NCI-H2196 treated with DMSO at 0.1 percent for 48 hours (cell line): ENCODE measurements around the gene THUMPD3.
A peak's percentile ranks its signal among the peaks of the same experiment; 100 is the strongest.

Source experiments
- DNase-seq: peaks from one replicate; lab custom pipeline; 2025; ENCODE audit not compliant: unreplicated experiment; lab: John Stamatoyannopoulos, UW

The THUMPD3 gene

GRCh38 chr3:9362731-9363530 is at the start of gene THUMPD3:
THUMPD3 (plus strand) TSS chr3:9363054; CDS start chr3:9365069, 2,015 bp downstream.
- peak; percentile 52 for DNase-seq

GRCh38 chr3:9314796-9315195 is 48.1 kb upstream of the THUMPD3 start:
- DNase-seq: peak; percentile 39

- DNase-seq: no peak
These were observed 45.9 kb upstream of the THUMPD3 start for GRCh38 chr3:9316881-9317361.

- DNase-seq: no peak
These were observed 40.1 kb upstream of the THUMPD3 start for GRCh38 chr3:9322780-9323179.

GRCh38 chr3:9324944-9325343 is 37.9 kb upstream of the THUMPD3 start:
- DNase-seq: no peak

GRCh38 chr3:9327578-9327977 is 35.3 kb upstream of the THUMPD3 start:
- no peak for DNase-seq

- no peak for DNase-seq
These were observed 32.6 kb upstream of the THUMPD3 start for GRCh38 chr3:9330166-9330703.

- DNase-seq: no peak
These were observed 31.7 kb upstream of the THUMPD3 start for GRCh38 chr3:9331171-9331570.

GRCh38 chr3:9332250-9333030 is 30.4 kb upstream of the THUMPD3 start:
- DNase-seq: no peak

GRCh38 chr3:9339761-9340471 is 22.9 kb upstream of the THUMPD3 start:
- DNase-seq: no peak

GRCh38 chr3:9340472-9340902 is 22.4 kb upstream of the THUMPD3 start:
- no peak for DNase-seq

GRCh38 chr3:9342696-9343095 is 20.2 kb upstream of the THUMPD3 start:
- DNase-seq: no peak

GRCh38 chr3:9343115-9343514 is 19.7 kb upstream of the THUMPD3 start:
- no peak for DNase-seq

GRCh38 chr3:9345041-9345440 is 17.8 kb upstream of the THUMPD3 start:
- no peak for DNase-seq

- DNase-seq: no peak
These were observed 16.7 kb upstream of the THUMPD3 start for GRCh38 chr3:9346141-9346540.

GRCh38 chr3:9347081-9347480 is 15.8 kb upstream of the THUMPD3 start:
- DNase-seq: no peak

GRCh38 chr3:9347887-9348286 is 15.0 kb upstream of the THUMPD3 start:
- DNase-seq: no peak

GRCh38 chr3:9349321-9350117 is 13.3 kb upstream of the THUMPD3 start:
- DNase-seq: no peak

- no peak for DNase-seq
These were observed 11.1 kb upstream of the THUMPD3 start for GRCh38 chr3:9351709-9352126.
